ENCODE results near the gene DENND2C. TPM values are rescaled to one million over a fixed set of nuclear protein-coding genes. Genes with fewer than 3 reads are reported as not detected.

DENND2C gene
- total RNA-seq, 1 experiment from 2014 or later: 3.6 TPM

DNA sequence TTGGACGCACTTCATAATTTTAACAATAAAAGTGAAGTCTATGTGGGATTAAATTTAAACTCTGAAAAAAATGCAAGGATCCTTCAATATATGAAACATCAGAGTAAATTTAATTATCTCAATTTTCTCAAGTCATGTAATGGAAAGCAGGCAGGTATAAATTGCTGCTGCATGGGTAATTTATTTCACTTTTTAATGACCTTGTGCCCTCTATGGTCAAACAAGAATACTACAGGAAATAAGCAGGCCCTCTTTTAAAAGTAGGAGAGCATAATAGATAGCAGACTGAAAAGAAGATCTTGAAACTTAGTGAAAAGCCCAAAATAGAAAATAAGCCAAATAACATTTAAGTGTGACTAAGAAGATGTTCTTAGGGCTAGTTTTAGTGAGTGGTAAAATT is 111.3 kb downstream of the DENND2C start:
- H3K27ac ChIP-seq (ENCODE audit: low read depth, low read length): no peak overlapping the region
- ChIA-PET CTCF (interaction anchor here (0.6 to 1.2 kb wide), 3 partner anchors 9 to 212 kb away, joined by 3 to 4 read pairs (median 3); no protein-coding TSS in a partner anchor), POLR2A (no interaction called here), RAD21 (ENCODE audit: low non-redundant PET in 1 of 2, low total read pairs in 2 of 2, uncharacterized antibody in 2 of 2, unreplicated experiment in 2 of 2) (no interaction called here)
- H3K4me2 ChIP-seq (ENCODE audit: low read length): no peak overlapping the region
- ATAC-seq: peak; percentile 55; the same call in 1 of the 2 replicates
- no peaks in the 10 kb centered on the region for H3K9me3 ChIP-seq (ENCODE audit: control insufficient read depth in 1 of 2, insufficient read depth in 1 of 2, low read depth in 1 of 2, low read length in 2 of 2)
- no peaks in the 10 kb centered on the region for H3K79me2 ChIP-seq (ENCODE audit: insufficient read depth, low read length)
- BruUV-seq (replicated peaks): no TSS peak
- no peaks in the 10 kb centered on the region for H3K4me1 ChIP-seq (ENCODE audit: control insufficient read depth in 1 of 2, insufficient read depth in 2 of 2, low read length in 2 of 2)
- no peaks in the 10 kb centered on the region for H3K9me2 ChIP-seq (ENCODE audit: insufficient read depth)
- H3K36me3 ChIP-seq (ENCODE audit: control insufficient read depth in 1 of 2, insufficient read depth in 2 of 2, low read length in 2 of 2): no peaks in the 10 kb centered on the region
- peak; percentile 6 for DNase-seq (ENCODE audit: low read depth, low spot score)
- no peak overlapping the region for H2AFZ ChIP-seq (ENCODE audit: low read depth, low read length, poor library complexity, severe bottlenecking)
- no peaks in the 10 kb centered on the region for H4K20me1 ChIP-seq (ENCODE audit: insufficient read depth)
- no peak overlapping the region for H3K4me3 ChIP-seq (replicated peaks in 1 of 2; ENCODE audit: low read depth in 1 of 2, low read length in 2 of 2)
- H3K27me3 ChIP-seq (ENCODE audit: insufficient read depth, low read length): no peaks in the 10 kb centered on the region
- no peak overlapping the region for H3K9ac ChIP-seq (ENCODE audit: low read length)
- intact Hi-C loops (cut with micrococcal nuclease): loop anchor here (2.0 kb wide), 2 partner anchors 212 to 580 kb away; partner anchors contain the start of gene OLFML3
- TF ChIP-seq RAD21 (IDR thresholded peaks at IDR 0.05; ENCODE audit: low read depth) (peak; percentile 65), POLR2AphosphoS5 (IDR thresholded peaks at IDR 0.05; ENCODE audit: low read depth, low read length) (no peak), CTCF (IDR thresholded peaks at IDR 0.05 in 2 of 3, conservative IDR thresholded peaks at IDR 0.05 in 1 of 3; ENCODE audit: borderline replicate concordance in 1 of 3, insufficient read depth in 1 of 3, low read depth in 2 of 3, low read length in 2 of 3) (peak; percentile 23 to 67 (median 51); a peak in 4 of 6 replicates)

DNA sequence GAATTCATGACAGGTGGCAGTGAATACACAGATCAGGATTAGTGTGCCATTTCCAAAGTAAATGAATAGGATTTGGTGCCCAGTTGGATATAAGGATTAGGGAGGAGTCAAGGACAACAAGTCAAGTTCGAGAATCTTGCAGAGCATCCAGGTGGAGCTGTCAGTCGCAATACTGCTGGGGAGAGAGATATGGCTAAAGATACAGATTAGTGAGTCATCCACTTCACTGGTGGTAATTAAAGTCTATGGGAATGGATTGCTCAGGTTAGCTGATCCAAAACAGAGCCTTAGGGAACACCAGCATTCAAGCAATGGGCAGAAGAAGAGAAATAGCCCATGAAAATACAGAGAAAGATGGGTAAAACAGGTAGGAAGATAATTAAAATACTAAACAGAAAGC is 115.3 kb downstream of the DENND2C start:
- no peak overlapping the region for H3K27ac ChIP-seq (ENCODE audit: low read depth, low read length)
- ChIA-PET CTCF (no interaction called here), POLR2A (no interaction called here), RAD21 (ENCODE audit: low non-redundant PET in 1 of 2, low total read pairs in 2 of 2, uncharacterized antibody in 2 of 2, unreplicated experiment in 2 of 2) (no interaction called here)
- BruUV-seq (replicated peaks): no TSS peak
- ATAC-seq (no peak), DNase-seq (ENCODE audit: low read depth, low spot score) (no peak)
- H4K20me1 ChIP-seq (ENCODE audit: insufficient read depth): no peaks in the 10 kb centered on the region
- H3K9ac ChIP-seq (ENCODE audit: low read length): no peak overlapping the region
- H3K4me2 ChIP-seq (ENCODE audit: low read length): no peak overlapping the region
- H3K79me2 ChIP-seq (ENCODE audit: insufficient read depth, low read length): no peaks in the 10 kb centered on the region
- H3K9me2 ChIP-seq (ENCODE audit: insufficient read depth): no peaks in the 10 kb centered on the region
- no peaks in the 10 kb centered on the region for H3K27me3 ChIP-seq (ENCODE audit: insufficient read depth, low read length)
- no peak overlapping the region for H3K4me3 ChIP-seq (replicated peaks in 1 of 2; ENCODE audit: low read depth in 1 of 2, low read length in 2 of 2)
- no peaks in the 10 kb centered on the region for H3K9me3 ChIP-seq (ENCODE audit: control insufficient read depth in 1 of 2, insufficient read depth in 1 of 2, low read depth in 1 of 2, low read length in 2 of 2)
- intact Hi-C loops (cut with micrococcal nuclease): no loop called here
- H2AFZ ChIP-seq (ENCODE audit: low read depth, low read length, poor library complexity, severe bottlenecking): no peak overlapping the region
- no peaks in the 10 kb centered on the region for H3K4me1 ChIP-seq (ENCODE audit: control insufficient read depth in 1 of 2, insufficient read depth in 2 of 2, low read length in 2 of 2)
- H3K36me3 ChIP-seq (ENCODE audit: control insufficient read depth in 1 of 2, insufficient read depth in 2 of 2, low read length in 2 of 2): no peaks in the 10 kb centered on the region
- TF ChIP-seq POLR2AphosphoS5 (IDR thresholded peaks at IDR 0.05; ENCODE audit: low read depth, low read length) (no peak), EGR1 (IDR thresholded peaks at IDR 0.05; ENCODE audit: low read depth) (no peak), YY1 (IDR thresholded peaks at IDR 0.05; ENCODE audit: extremely low read depth, insufficient replicate concordance, low read depth, low read length) (no peak), CTCF (IDR thresholded peaks at IDR 0.05 in 2 of 3, conservative IDR thresholded peaks at IDR 0.05 in 1 of 3; ENCODE audit: borderline replicate concordance in 1 of 3, insufficient read depth in 1 of 3, low read depth in 2 of 3, low read length in 2 of 3) (no peak), JUND (IDR thresholded peaks at IDR 0.05) (no peak), SIN3A (IDR thresholded peaks at IDR 0.05; ENCODE audit: low read depth) (no peak)
- TF ChIP-seq, protein P1, sequence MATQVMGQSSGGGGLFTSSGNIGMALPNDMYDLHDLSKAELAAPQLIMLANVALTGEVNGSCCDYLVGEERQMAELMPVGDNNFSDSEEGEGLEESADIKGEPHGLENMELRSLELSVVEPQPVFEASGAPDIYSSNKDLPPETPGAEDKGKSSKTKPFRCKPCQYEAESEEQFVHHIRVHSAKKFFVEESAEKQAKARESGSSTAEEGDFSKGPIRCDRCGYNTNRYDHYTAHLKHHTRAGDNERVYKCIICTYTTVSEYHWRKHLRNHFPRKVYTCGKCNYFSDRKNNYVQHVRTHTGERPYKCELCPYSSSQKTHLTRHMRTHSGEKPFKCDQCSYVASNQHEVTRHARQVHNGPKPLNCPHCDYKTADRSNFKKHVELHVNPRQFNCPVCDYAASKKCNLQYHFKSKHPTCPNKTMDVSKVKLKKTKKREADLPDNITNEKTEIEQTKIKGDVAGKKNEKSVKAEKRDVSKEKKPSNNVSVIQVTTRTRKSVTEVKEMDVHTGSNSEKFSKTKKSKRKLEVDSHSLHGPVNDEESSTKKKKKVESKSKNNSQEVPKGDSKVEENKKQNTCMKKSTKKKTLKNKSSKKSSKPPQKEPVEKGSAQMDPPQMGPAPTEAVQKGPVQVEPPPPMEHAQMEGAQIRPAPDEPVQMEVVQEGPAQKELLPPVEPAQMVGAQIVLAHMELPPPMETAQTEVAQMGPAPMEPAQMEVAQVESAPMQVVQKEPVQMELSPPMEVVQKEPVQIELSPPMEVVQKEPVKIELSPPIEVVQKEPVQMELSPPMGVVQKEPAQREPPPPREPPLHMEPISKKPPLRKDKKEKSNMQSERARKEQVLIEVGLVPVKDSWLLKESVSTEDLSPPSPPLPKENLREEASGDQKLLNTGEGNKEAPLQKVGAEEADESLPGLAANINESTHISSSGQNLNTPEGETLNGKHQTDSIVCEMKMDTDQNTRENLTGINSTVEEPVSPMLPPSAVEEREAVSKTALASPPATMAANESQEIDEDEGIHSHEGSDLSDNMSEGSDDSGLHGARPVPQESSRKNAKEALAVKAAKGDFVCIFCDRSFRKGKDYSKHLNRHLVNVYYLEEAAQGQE (IDR thresholded peaks at IDR 0.05; ENCODE audit: low read depth): no peak
